Activated CD4-positive, alpha-beta T cell treated with anti-CD3 and anti-CD28 coated beads, Interleukin-2, amount 10 ng/mL, durations not matched to agents 24 days and 14 days (primary cell): ENCODE measurements around the gene ZNF587. TPM values are rescaled to one million over a fixed set of nuclear protein-coding genes. Genes with fewer than 3 reads are reported as not detected.
"Not testable (repeated sequence)": the region's sequence is repeated elsewhere in the genome, so short reads cannot be mapped to it uniquely, and the experiment has no call there.

Experiments
- DNase-seq: peaks from one replicate; pipeline ENCODE4 v3.0.0; 2022
- H3K27ac Mint-ChIP-seq: one replicate; pipeline ENCODE4 v1.8.0; 2022; ENCODE audit warnings: mild to moderate bottlenecking, mixed read lengths
- H3K27me3 Mint-ChIP-seq: one replicate; pipeline ENCODE4 v1.8.0; 2022; ENCODE audit warnings: mixed read lengths
- H3K36me3 Mint-ChIP-seq: one replicate; pipeline ENCODE4 v1.8.0; 2022; ENCODE audit warnings: low read depth, mild to moderate bottlenecking, mixed read lengths
- H3K4me1 Mint-ChIP-seq: one replicate; pipeline ENCODE4 v1.8.0; 2021; ENCODE audit warnings: mixed read lengths
- H3K4me3 Mint-ChIP-seq: one replicate; pipeline ENCODE4 v1.8.0; 2022; ENCODE audit warnings: mild to moderate bottlenecking, moderate library complexity, mixed read lengths
- H3K9me3 Mint-ChIP-seq: one replicate; pipeline ENCODE4 v1.8.0; 2021; ENCODE audit warnings: mixed read lengths
- intact Hi-C: fragments of 100-400 bp; cut with micrococcal nuclease; formaldehyde crosslinking; loops from one replicate; pipeline ENCODE4 v1.15.1; 2023
- total RNA-seq: library from RNA; stranded (reverse); gene quantifications from 2 replicates; pipeline ENCODE4 v1.2.3, GENCODE V29; 2022

The ZNF587 gene
- total RNA-seq, 1 donor from 2014 or later = 30.9 TPM

DNA sequence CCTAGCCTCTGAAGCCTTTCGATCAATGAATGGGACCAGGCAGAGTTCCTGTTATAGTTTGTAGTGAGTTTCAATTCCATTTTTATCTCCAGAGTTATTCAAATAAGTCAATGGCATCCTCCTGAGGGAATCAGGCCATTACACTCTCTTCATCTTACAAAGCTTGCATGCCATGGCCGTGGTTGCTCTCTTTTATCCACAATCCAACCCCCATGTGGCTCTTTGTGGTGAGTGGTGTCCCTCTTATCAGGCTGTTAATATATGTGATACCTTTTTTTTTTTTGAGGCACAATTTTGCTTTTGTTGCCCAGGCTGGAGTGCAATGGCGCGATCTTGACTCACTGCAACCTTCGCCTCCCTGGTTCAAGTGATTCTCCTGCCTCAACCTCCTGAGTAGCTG lies 12.7 kb upstream of the ZNF587 start:
- H3K4me1 Mint-ChIP-seq, H3K27ac Mint-ChIP-seq, H3K9me3 Mint-ChIP-seq, H3K27me3 Mint-ChIP-seq, DNase-seq, H3K4me3 Mint-ChIP-seq, intact Hi-C loops: not testable (repeated sequence)
- peaks cover 46% of the 10 kb centered on the region for H3K36me3 Mint-ChIP-seq

GRCh38 chr19:57838622-57839191 lies 11.0 kb upstream of the ZNF587 start:
- H3K27ac Mint-ChIP-seq = peak overlapping the region; percentile 52
- DNase-seq, H3K4me1 Mint-ChIP-seq, intact Hi-C loops, H3K9me3 Mint-ChIP-seq, H3K27me3 Mint-ChIP-seq, H3K4me3 Mint-ChIP-seq: not testable (repeated sequence)
- H3K36me3 Mint-ChIP-seq = peaks cover 54% of the 10 kb centered on the region

- Mint-ChIP-seq H3K27ac (no peak overlapping the region), H3K4me3 (no peak overlapping the region), H3K27me3 (no peaks in the 10 kb centered on the region), H3K9me3 (no peaks in the 10 kb centered on the region), H3K36me3 (peaks cover 71% of the 10 kb centered on the region), H3K4me1 (peaks cover 9% of the 10 kb centered on the region)
- DNase-seq = no peak
- intact Hi-C loops = no loop called here
These were observed 8.4 kb upstream of the ZNF587 start for GRCh38 chr19:57841122-57841763.

DNA sequence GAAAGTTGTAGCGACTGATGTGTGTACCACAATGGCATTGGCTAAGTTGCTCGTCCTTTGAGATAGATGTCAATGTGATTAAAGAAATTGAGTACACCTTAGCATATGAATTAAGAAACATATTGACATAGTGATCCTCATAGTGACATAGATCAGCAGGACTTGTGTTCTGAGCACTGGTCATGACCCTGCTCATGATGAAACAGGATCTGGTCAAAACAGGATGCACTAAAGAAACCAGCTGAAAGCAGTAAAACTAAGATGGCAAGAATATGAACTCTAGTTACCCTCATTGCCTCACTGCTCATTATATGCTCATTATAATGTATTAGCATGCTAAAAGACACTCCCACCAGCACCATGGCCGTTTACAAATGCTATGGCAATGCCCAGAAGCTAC lies 2.5 kb upstream of the ZNF587 start:
- H3K36me3 Mint-ChIP-seq = peaks cover 62% of the 10 kb centered on the region
- intact Hi-C loops, H3K4me3 Mint-ChIP-seq, H3K27me3 Mint-ChIP-seq, H3K27ac Mint-ChIP-seq, H3K9me3 Mint-ChIP-seq, DNase-seq: not testable (repeated sequence)
- peaks cover 21% of the 10 kb centered on the region for H3K4me1 Mint-ChIP-seq

DNA sequence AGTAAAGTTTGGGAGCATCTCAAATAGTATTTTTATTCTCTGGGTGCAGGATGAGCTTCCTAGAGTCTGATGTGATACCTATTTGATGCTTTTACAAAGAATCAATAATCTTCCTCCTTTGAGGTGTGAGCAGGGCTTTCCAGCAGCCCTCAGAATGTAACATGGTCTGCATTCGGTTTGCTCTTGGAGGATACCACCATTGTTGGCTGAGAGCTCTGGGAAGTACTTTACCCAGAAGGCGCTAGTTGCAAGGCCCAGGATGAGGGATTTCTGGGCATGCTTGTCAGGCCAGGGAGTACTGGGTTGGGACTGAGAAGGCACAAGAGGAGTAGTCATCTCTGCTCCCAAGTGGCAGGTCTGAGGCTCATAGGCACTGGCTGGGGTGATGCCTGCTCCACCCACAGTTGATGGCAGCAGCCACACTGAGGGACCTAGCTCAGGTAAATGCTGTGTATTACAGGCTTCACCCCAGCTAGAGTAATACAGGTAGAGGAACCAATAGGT lies 445 bp upstream of the ZNF587 start:
- not testable (repeated sequence) for H3K27me3 Mint-ChIP-seq, DNase-seq
- peaks cover 12% of the 10 kb centered on the region for H3K9me3 Mint-ChIP-seq
- H3K36me3 Mint-ChIP-seq = peaks cover 65% of the 10 kb centered on the region
- H3K4me1 Mint-ChIP-seq = peaks cover 23% of the 10 kb centered on the region
- H3K4me3 Mint-ChIP-seq = peak overlapping the region; percentile 93
- intact Hi-C loops = loop anchor here (2.0 kb wide), 1 partner anchor 34 kb away; the partner anchor contains the start of gene ZNF552
- peak overlapping the region; percentile 93 for H3K27ac Mint-ChIP-seq

DNA sequence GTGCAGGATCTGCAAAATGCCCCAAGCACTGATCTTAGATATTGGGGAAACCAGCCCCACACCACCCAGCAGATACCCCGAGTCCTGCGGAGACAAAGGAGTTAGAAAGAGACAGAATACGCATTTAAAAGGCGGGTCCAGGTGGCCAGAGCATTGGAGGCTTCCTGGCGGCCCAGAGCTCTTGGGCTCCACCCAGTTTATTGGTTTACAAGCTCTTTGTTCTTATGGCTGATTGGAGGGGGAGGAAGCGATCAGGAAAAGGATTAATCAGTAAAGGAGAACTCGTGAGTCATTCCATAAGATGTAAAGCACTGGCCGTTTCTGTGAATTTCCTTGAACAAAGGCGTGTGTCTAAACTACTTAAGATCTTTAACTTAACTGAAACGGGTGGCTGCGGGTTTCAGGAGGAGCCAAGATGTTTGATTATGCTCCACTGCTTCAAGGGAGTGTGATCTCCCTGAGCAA lies 926 bp downstream of the ZNF587 start:
- peak; percentile 58 for DNase-seq
- Mint-ChIP-seq H3K4me1 (peaks cover 23% of the 10 kb centered on the region), H3K27ac (peak overlapping the region; percentile 93), H3K27me3 (no peaks in the 10 kb centered on the region), H3K9me3 (peaks cover 12% of the 10 kb centered on the region), H3K36me3 (peaks cover 65% of the 10 kb centered on the region), H3K4me3 (peak overlapping the region; percentile 93)
- intact Hi-C loops = no loop called here

GRCh38 chr19:57851812-57852603 lies 2.3 kb downstream of the ZNF587 start:
- H3K27ac Mint-ChIP-seq = not testable (repeated sequence)

GRCh38 chr19:57854117-57854516 lies 4.5 kb downstream of the ZNF587 start:
- Mint-ChIP-seq H3K36me3 (peaks cover 78% of the 10 kb centered on the region), H3K9me3 (peaks cover 22% of the 10 kb centered on the region), H3K4me1 (peaks cover 20% of the 10 kb centered on the region)
- H3K27me3 Mint-ChIP-seq, DNase-seq, intact Hi-C loops, H3K4me3 Mint-ChIP-seq, H3K27ac Mint-ChIP-seq: not testable (repeated sequence)

More at GRCh38 chr19:57851812-57852603, 2.3 kb downstream of the ZNF587 start:
- Mint-ChIP-seq H3K4me1 (peaks cover 20% of the 10 kb centered on the region), H3K9me3 (peaks cover 17% of the 10 kb centered on the region), H3K36me3 (peaks cover 71% of the 10 kb centered on the region)
- H3K27me3 Mint-ChIP-seq, intact Hi-C loops, H3K4me3 Mint-ChIP-seq, DNase-seq: not testable (repeated sequence)

DNA sequence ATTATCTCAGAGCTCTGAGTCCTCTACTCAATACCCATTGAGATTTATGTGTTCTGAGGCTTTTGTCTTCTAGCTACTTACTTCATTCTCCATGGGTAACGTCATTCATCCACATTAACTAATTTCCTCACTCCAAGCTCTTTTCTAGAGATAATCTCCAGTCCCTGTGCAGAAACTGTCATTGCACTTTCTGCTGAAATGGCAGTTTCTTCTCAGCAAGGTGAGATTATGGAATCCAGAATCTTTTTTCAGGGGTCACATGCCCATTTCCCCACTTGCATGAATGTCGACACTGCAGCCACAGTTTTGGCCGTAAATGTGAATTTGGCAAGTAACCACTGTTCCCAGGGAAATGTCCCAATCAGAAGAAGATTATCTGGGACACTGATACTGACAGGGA lies 12.7 kb downstream of the ZNF587 start:
- DNase-seq, H3K4me3 Mint-ChIP-seq, H3K4me1 Mint-ChIP-seq, H3K27me3 Mint-ChIP-seq, intact Hi-C loops, H3K27ac Mint-ChIP-seq: not testable (repeated sequence)
- H3K9me3 Mint-ChIP-seq = peaks cover 20% of the 10 kb centered on the region
- H3K36me3 Mint-ChIP-seq = peaks cover 88% of the 10 kb centered on the region

- Mint-ChIP-seq H3K4me1 (no peaks in the 10 kb centered on the region), H3K36me3 (peaks cover 78% of the 10 kb centered on the region), H3K9me3 (peaks cover 13% of the 10 kb centered on the region), H3K27me3 (no peaks in the 10 kb centered on the region), H3K27ac (no peak overlapping the region), H3K4me3 (no peak overlapping the region)
- DNase-seq = no peak
- intact Hi-C loops = no loop called here
These were observed 18.3 kb downstream of the ZNF587 start for GRCh38 chr19:57867868-57868492.

DNA sequence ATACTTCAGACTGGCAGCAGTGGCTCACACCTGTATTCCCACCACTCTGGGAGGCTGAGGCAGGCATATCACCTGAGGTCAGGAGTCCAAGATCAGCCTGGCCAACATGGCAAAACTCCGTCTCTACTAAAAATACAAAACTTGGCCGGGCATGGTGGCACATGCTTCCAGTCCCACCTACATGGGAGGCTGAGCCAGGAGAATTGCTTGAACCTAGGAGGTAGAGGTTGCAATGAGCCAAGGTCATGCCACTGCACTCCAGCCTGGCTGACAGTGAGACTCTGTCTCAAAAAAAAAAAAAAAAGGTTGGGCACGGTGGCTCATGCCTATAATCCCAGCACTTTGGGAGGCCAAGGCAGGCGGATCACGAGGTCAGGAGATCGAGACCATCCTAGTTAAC lies 20.0 kb downstream of the ZNF587 start:
- Mint-ChIP-seq H3K9me3 (peaks cover 15% of the 10 kb centered on the region), H3K36me3 (peaks cover 79% of the 10 kb centered on the region)
- H3K4me1 Mint-ChIP-seq, H3K27me3 Mint-ChIP-seq, DNase-seq, H3K27ac Mint-ChIP-seq, intact Hi-C loops, H3K4me3 Mint-ChIP-seq: not testable (repeated sequence)

DNA sequence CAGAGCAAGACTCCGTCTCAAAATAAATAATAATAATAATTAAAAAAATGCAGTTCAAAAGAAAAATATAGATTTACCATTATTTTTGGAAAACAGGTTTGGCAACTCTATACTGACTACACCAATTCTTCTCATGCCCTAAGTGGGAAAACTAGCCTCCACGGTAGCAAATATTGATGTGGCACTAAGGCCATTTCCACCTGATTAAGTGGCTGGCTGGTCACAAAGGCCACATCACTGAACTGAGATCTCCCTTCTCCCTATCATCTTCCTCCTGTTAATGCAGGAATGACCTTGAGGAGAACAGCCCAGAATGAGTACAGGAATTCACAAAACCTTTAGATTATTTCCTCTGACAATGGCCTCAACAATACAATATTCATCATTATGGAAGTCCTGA lies 20.6 kb downstream of the ZNF587 start:
- H3K9me3 Mint-ChIP-seq = peaks cover 14% of the 10 kb centered on the region
- intact Hi-C loops = no loop called here

DNA sequence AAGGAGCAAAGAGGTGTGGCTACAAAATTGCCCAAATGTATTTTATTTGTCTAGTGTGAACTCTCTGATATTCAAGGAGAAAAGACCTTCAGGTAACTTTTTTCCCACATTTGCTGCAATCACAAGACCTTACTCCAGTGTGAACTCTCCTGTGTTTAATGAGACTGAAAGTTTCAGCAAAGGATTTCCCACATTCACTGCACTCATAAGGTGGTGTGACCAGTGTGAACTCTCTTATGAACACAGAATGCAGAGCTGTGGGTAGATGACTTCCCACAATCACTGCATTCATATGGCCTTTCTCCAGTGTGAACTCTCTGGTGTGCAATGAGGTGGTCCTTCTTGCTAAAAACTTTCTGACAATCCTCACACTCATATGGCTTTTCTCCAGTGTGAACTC lies 22.8 kb downstream of the ZNF587 start:
- Mint-ChIP-seq H3K4me1 (no peaks in the 10 kb centered on the region), H3K36me3 (peaks cover 75% of the 10 kb centered on the region), H3K27ac (no peak overlapping the region), H3K27me3 (no peaks in the 10 kb centered on the region), H3K9me3 (peaks cover 23% of the 10 kb centered on the region), H3K4me3 (no peak overlapping the region)
- DNase-seq = no peak
- intact Hi-C loops = no loop called here

More for the DNA sequence above, 20.6 kb downstream of the ZNF587 start:
- Mint-ChIP-seq H3K27ac (no peak overlapping the region), H3K36me3 (peaks cover 77% of the 10 kb centered on the region), H3K4me1 (no peaks in the 10 kb centered on the region), H3K4me3 (no peak overlapping the region), H3K27me3 (no peaks in the 10 kb centered on the region)
- no peak for DNase-seq
